ENCODE results near the gene SHANK1. TPM values are rescaled to one million over a fixed set of nuclear protein-coding genes. Genes with fewer than 3 reads are reported as not detected.

The SHANK1 gene
- total RNA-seq, 4 donors from 2014 or later = 2.2 TPM; not detected in 3

- TF ChIP-seq CTCF (IDR thresholded peaks at IDR 0.05) (no peak), POLR2A (IDR thresholded peaks at IDR 0.05) (no peak), EP300 (IDR thresholded peaks at IDR 0.05; ENCODE audit: low read depth) (no peak), POLR2AphosphoS5 (IDR thresholded peaks at IDR 0.05) (no peak)
- H3K36me3 ChIP-seq = no peaks in the 10 kb centered on the region
- H3K4me3 ChIP-seq = no peak overlapping the region
- no peak for DNase-seq
- H3K27me3 ChIP-seq = peaks cover 15% of the 10 kb centered on the region
- no peaks in the 10 kb centered on the region for H3K4me1 ChIP-seq
- H3K9me3 ChIP-seq = peaks cover 8 to 17% of the 10 kb centered on the region in 2 donors
- intact Hi-C loops (cut with DNase I; ENCODE audit: low total_unique reads) = no loop called here
- in situ Hi-C loops (cut with MboI; ENCODE audit: low pct_ligation_motif_present in 1 of 4, low pct_unique_long_range_greater_than_20kb in 1 of 4, low sequenced_read_pairs in 3 of 4) = loop anchor here in 1 of 4 donors (25.0 kb wide), 1 partner anchor 545 kb away; no protein-coding TSS in a partner anchor
- 74% methylated on average over 20 of the region's 20 CpGs; no CpG with 5 or more reads in 1 of the 2 donors for WGBS, 2 donors (ENCODE audit: low coverage in 1 of 2)
- H3K27ac ChIP-seq = no peak overlapping the region
These were observed 87.3 kb downstream of the SHANK1 start for GRCh38 chr19:50632151-50632835.

GRCh38 chr19:50629801-50630200 is 89.8 kb downstream of the SHANK1 start:
- H3K36me3 ChIP-seq = no peaks in the 10 kb centered on the region
- no peak overlapping the region for H3K27ac ChIP-seq
- no peak for DNase-seq
- H3K4me3 ChIP-seq = no peak overlapping the region
- WGBS, 2 donors (ENCODE audit: low coverage in 1 of 2) = 68 to 100% methylated on average over 1 to 13 of the region's 14 CpGs
- H3K9me3 ChIP-seq = peaks cover 8 to 17% of the 10 kb centered on the region in 2 donors
- H3K4me1 ChIP-seq = no peaks in the 10 kb centered on the region
- TF ChIP-seq EP300 (IDR thresholded peaks at IDR 0.05; ENCODE audit: low read depth) (no peak), POLR2A (IDR thresholded peaks at IDR 0.05) (no peak), POLR2AphosphoS5 (IDR thresholded peaks at IDR 0.05) (no peak), CTCF (IDR thresholded peaks at IDR 0.05) (no peak)
- intact Hi-C loops (cut with DNase I; ENCODE audit: low total_unique reads) = no loop called here
- peaks cover 4% of the 10 kb centered on the region for H3K27me3 ChIP-seq
- in situ Hi-C loops (cut with MboI; ENCODE audit: low pct_ligation_motif_present in 1 of 4, low pct_unique_long_range_greater_than_20kb in 1 of 4, low sequenced_read_pairs in 3 of 4) = loop anchor here in 1 of 4 donors (25.0 kb wide), 1 partner anchor 542 kb away; no protein-coding TSS in a partner anchor

- Histone ChIP-seq H3K27me3 (peaks cover 4% of the 10 kb centered on the region), H3K36me3 (no peaks in the 10 kb centered on the region), H3K27ac (no peak overlapping the region), H3K4me3 (no peak overlapping the region), H3K4me1 (no peaks in the 10 kb centered on the region), H3K9me3 (peaks cover 7 to 11% of the 10 kb centered on the region in 2 donors)
- TF ChIP-seq POLR2AphosphoS5 (IDR thresholded peaks at IDR 0.05) = no peak
- TF ChIP-seq EP300 (IDR thresholded peaks at IDR 0.05; ENCODE audit: low read depth) = no peak
- no peak for TF ChIP-seq POLR2A (IDR thresholded peaks at IDR 0.05)
- TF ChIP-seq CTCF (IDR thresholded peaks at IDR 0.05) = no peak
- DNase-seq = no peak
- 76% methylated on average over 19 of the region's 20 CpGs; no CpG with 5 or more reads in 1 of the 2 donors for WGBS, 2 donors (ENCODE audit: low coverage in 1 of 2)
- intact Hi-C loops (cut with DNase I; ENCODE audit: low total_unique reads) (no loop called here), in situ Hi-C loops (cut with MboI; ENCODE audit: low pct_ligation_motif_present in 1 of 4, low pct_unique_long_range_greater_than_20kb in 1 of 4, low sequenced_read_pairs in 3 of 4) (loop anchor here in 1 of 4 donors (25.0 kb wide), 1 partner anchor 542 kb away; no protein-coding TSS in a partner anchor)
These were observed 90.4 kb downstream of the SHANK1 start for GRCh38 chr19:50629194-50629593.

- Histone ChIP-seq H3K27me3 (peaks cover 4% of the 10 kb centered on the region), H3K4me1 (no peaks in the 10 kb centered on the region), H3K9me3 (peaks cover under 1 to 4% of the 10 kb centered on the region in 2 donors), H3K36me3 (no peaks in the 10 kb centered on the region), H3K4me3 (no peak overlapping the region), H3K27ac (no peak overlapping the region)
- TF ChIP-seq POLR2A (IDR thresholded peaks at IDR 0.05) = no peak
- TF ChIP-seq POLR2AphosphoS5 (IDR thresholded peaks at IDR 0.05) = no peak
- TF ChIP-seq CTCF (IDR thresholded peaks at IDR 0.05) = no peak
- TF ChIP-seq EP300 (IDR thresholded peaks at IDR 0.05; ENCODE audit: low read depth) = no peak
- in situ Hi-C loops (cut with MboI; ENCODE audit: low pct_ligation_motif_present in 1 of 4, low pct_unique_long_range_greater_than_20kb in 1 of 4, low sequenced_read_pairs in 3 of 4) (loop anchor here in 1 of 4 donors (25.0 kb wide), 1 partner anchor 541 kb away; no protein-coding TSS in a partner anchor), intact Hi-C loops (cut with DNase I; ENCODE audit: low total_unique reads) (no loop called here)
- WGBS, 2 donors (ENCODE audit: low coverage in 1 of 2) = 87% methylated on average over 7 of the region's 7 CpGs; no CpG with 5 or more reads in 1 of the 2 donors
- no peak for DNase-seq
These were observed 91.1 kb downstream of the SHANK1 start for GRCh38 chr19:50628551-50628950.
